SU-DHL-6 (cell line): ENCODE data around the gene OAS1.

ENCODE experiments used
- EZH2phosphoT487 ChIP-seq: fragments of 200-600 bp; sonication (generic), shearing (Covaris generic); conservative IDR thresholded peaks from 2 replicates; pipeline ENCODE4 v1.6.1; 2018; ENCODE audit warnings: mild to moderate bottlenecking, antibody characterized with exemption, low read length, moderate library complexity, mixed read lengths
- TF ChIP-seq, protein P1 (sequence below): fragments of 200-600 bp; sonication (generic); IDR thresholded peaks from one replicate; pipeline ENCODE4 v1.5.1; 2017; ENCODE audit warnings: antibody characterized with exemption, mild to moderate bottlenecking, low read length, moderate library complexity; ENCODE audit not compliant: insufficient read depth, poor library complexity, severe bottlenecking

DNA sequence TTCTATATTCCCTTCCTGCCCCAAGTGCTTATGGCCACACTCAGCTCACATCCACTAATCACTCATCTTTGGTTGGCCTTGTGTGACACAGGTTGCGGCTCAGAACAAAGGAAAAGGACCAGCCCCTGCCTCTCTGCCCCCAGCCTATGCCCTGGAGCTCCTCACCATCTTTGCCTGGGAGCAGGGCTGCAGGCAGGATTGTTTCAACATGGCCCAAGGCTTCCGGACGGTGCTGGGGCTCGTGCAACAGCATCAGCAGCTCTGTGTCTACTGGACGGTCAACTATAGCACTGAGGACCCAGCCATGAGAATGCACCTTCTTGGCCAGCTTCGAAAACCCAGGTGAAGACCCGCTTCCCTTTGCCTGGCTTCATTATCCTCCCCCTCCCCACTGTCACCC is 55.8 kb downstream of the OAS1 start:
- TF ChIP-seq, protein P1, sequence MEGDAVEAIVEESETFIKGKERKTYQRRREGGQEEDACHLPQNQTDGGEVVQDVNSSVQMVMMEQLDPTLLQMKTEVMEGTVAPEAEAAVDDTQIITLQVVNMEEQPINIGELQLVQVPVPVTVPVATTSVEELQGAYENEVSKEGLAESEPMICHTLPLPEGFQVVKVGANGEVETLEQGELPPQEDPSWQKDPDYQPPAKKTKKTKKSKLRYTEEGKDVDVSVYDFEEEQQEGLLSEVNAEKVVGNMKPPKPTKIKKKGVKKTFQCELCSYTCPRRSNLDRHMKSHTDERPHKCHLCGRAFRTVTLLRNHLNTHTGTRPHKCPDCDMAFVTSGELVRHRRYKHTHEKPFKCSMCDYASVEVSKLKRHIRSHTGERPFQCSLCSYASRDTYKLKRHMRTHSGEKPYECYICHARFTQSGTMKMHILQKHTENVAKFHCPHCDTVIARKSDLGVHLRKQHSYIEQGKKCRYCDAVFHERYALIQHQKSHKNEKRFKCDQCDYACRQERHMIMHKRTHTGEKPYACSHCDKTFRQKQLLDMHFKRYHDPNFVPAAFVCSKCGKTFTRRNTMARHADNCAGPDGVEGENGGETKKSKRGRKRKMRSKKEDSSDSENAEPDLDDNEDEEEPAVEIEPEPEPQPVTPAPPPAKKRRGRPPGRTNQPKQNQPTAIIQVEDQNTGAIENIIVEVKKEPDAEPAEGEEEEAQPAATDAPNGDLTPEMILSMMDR, result no peak
- no peak for TF ChIP-seq EZH2phosphoT487
